DMS 273 (cell line): ENCODE data around the gene ADAP1.

Experiments used
- DNase-seq: peaks from one replicate; lab custom pipeline; 2025; ENCODE audit not compliant: unreplicated experiment; lab: John Stamatoyannopoulos, UW

Gene ADAP1

GRCh38 chr7:867406-868188, 86.9 kb downstream of the ADAP1 start:
- DNase-seq: no peak

GRCh38 chr7:867001-867405, 87.5 kb downstream of the ADAP1 start:
- DNase-seq: no peak

GRCh38 chr7:865921-866320, 88.6 kb downstream of the ADAP1 start:
- DNase-seq: no peak

GRCh38 chr7:863106-863505, 91.4 kb downstream of the ADAP1 start:
- DNase-seq: no peak

- DNase-seq: no peak
Measured at GRCh38 chr7:862157-862556, 92.3 kb downstream of the ADAP1 start.

- no peak for DNase-seq
Measured at GRCh38 chr7:861222-861621, 93.3 kb downstream of the ADAP1 start.

GRCh38 chr7:860149-860548, 94.3 kb downstream of the ADAP1 start:
- no peak for DNase-seq

GRCh38 chr7:859359-860030, 95.0 kb downstream of the ADAP1 start:
- DNase-seq: no peak

GRCh38 chr7:857661-858060, 96.8 kb downstream of the ADAP1 start:
- no peak for DNase-seq

- DNase-seq: no peak
Measured at GRCh38 chr7:856444-857095, 97.9 kb downstream of the ADAP1 start.

GRCh38 chr7:855686-856369, 98.7 kb downstream of the ADAP1 start:
- DNase-seq: no peak

GRCh38 chr7:854118-854775, 100.2 kb downstream of the ADAP1 start:
- no peak for DNase-seq

- DNase-seq: no peak
Measured at GRCh38 chr7:853366-854117, 100.9 kb downstream of the ADAP1 start.

GRCh38 chr7:851204-851603, 103.3 kb downstream of the ADAP1 start:
- DNase-seq: no peak

- DNase-seq: no peak
Measured at GRCh38 chr7:849781-850180, 104.7 kb downstream of the ADAP1 start.

- DNase-seq: no peak
Measured at GRCh38 chr7:849145-849544, 105.3 kb downstream of the ADAP1 start.
